AG10803 (cell line): ENCODE measurements around the gene ANXA4.
"Not testable (repeated sequence)": the region's sequence is repeated elsewhere in the genome, so short reads cannot be mapped to it uniquely, and the experiment has no call there.

Experiments used
- DNase-seq: peaks from one replicate; pipeline ENCODE4 v3.0.0; 2010; ENCODE audit warnings: low read depth
- H3K4me3 ChIP-seq: 2 replicates; pipeline ENCODE4 v1.5.1; 2011; ENCODE audit warnings: mild to moderate bottlenecking, low read length, control low read depth
- TF ChIP-seq, protein P1 (sequence below): conservative IDR thresholded peaks from 2 replicates; pipeline ENCODE4 v1.5.1; 2011; ENCODE audit warnings: mild to moderate bottlenecking, low read length, control low read depth, inconsistent platforms

Gene ANXA4

DNA sequence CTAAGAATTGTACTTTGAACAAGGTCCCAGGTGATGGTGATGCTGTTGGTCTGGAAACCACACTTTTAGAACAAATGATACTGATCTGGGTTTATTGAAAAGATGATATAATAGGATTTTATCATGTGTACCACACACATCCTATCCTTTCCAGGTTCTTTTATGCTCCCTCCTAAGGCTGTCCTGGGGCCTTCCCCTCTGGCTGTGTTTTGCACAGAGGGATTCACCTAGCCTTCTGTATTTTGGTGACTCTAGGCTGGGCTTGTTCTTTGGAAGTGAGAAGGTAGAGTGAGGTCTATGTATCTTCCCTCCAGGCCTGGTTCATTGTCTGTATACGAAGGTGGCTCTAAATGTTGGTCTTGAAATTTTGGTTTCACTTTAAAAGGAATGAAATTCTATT, 12.7 kb downstream of the ANXA4 start:
- DNase-seq: no peak
- TF ChIP-seq, protein P1, sequence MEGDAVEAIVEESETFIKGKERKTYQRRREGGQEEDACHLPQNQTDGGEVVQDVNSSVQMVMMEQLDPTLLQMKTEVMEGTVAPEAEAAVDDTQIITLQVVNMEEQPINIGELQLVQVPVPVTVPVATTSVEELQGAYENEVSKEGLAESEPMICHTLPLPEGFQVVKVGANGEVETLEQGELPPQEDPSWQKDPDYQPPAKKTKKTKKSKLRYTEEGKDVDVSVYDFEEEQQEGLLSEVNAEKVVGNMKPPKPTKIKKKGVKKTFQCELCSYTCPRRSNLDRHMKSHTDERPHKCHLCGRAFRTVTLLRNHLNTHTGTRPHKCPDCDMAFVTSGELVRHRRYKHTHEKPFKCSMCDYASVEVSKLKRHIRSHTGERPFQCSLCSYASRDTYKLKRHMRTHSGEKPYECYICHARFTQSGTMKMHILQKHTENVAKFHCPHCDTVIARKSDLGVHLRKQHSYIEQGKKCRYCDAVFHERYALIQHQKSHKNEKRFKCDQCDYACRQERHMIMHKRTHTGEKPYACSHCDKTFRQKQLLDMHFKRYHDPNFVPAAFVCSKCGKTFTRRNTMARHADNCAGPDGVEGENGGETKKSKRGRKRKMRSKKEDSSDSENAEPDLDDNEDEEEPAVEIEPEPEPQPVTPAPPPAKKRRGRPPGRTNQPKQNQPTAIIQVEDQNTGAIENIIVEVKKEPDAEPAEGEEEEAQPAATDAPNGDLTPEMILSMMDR: no peak

GRCh38 chr2:69755862-69756467, 14.0 kb downstream of the ANXA4 start:
- DNase-seq: peak; percentile 69
- H3K4me3 ChIP-seq: no peak overlapping the region
- TF ChIP-seq, protein P1: no peak

More for the DNA sequence above, 12.7 kb downstream of the ANXA4 start:
- peak overlapping the region; percentile 39 for H3K4me3 ChIP-seq

GRCh38 chr2:69762025-69762424, 20.1 kb downstream of the ANXA4 start:
- TF ChIP-seq, protein P1: no peak
- no peak overlapping the region for H3K4me3 ChIP-seq
- no peak for DNase-seq

- no peak overlapping the region; the same call in 1 of the 2 replicates for H3K4me3 ChIP-seq
- no peak for DNase-seq
- TF ChIP-seq, protein P1: no peak
These were observed 20.9 kb downstream of the ANXA4 start for GRCh38 chr2:69762513-69763494.

DNA sequence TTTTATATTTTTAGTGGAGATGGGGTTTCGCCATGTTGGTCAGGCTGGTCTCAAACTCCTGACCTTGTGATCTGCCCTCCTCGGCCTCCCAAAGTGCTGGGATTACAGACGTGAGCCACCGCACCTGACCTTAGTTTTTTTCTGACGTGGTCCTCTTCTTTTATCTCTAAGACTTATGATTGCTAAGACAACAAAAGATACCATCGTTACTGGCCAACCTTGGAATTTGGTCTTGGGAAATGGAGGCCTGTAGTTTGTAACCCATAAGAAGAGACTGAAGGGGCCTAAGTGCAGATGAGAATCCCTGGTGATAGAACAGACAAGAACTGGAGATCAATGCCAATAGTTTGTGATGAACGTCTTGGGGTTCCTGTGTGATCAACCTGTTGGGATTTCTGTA, 21.9 kb downstream of the ANXA4 start:
- H3K4me3 ChIP-seq, DNase-seq: not testable (repeated sequence)

DNA sequence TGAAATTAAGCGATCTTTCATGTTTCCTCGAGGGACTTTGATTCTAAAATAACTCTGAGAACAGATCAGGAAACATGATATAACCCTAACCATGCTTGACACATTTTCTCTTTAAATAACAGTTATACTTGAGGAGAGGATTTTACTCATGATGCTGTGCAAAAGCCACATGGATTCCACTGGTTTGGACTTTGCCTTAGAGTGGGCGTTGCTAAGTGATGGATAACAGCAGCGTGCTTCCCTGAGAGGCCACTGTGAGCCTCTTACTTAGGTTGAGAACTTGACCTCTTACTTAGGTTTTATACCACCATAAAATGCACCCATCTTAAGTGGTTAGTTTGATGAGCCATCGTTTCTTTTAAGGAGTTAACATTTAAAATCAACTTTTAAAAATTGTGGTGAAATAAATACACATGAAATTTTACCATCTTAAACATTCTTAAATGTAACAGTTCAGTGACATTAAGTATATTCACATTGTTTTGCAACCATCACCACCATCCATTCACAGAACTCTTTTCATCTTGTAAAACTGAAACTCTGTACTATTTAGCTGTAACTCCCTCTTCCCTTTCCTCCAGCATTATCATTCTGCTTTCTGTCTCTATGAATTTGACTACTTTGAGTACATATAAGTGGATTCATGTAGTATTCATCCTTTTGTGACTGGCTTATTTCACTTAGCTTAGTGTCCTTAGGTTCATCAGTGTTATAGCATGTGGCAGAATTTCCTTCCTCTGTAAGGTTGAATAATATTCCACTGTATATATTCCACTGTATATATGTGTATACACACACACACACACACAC, 22.6 kb downstream of the ANXA4 start:
- no peak overlapping the region for H3K4me3 ChIP-seq
- DNase-seq: peak; percentile 64
- TF ChIP-seq, protein P1: no peak

GRCh38 chr2:69765096-69765380, 23.1 kb downstream of the ANXA4 start:
- H3K4me3 ChIP-seq: no peak overlapping the region
- no peak for DNase-seq
- TF ChIP-seq, protein P1: no peak
